Lower leg skin (tissue), 4 donors: ENCODE data around the gene SMOC2. TPM values are rescaled to one million over a fixed set of nuclear protein-coding genes. Genes with fewer than 3 reads are reported as not detected.
A peak's percentile ranks its signal among the peaks of the same experiment; 100 is the strongest.

Experiments used
- DNase-seq, 2 donors: peaks; one replicate each; pipeline ENCODE4 v3.0.0-alpha.2; 2019; ENCODE audit warnings: low spot score in 2 of 2
- H3K4me3 ChIP-seq: fragments of 200-600 bp; sonication (generic); 2 replicates; pipeline ENCODE4 v1.5.1; 2017; ENCODE audit warnings: mild to moderate bottlenecking, low read depth; ENCODE audit not compliant: poor library complexity, severe bottlenecking
- CTCF ChIP-seq, 3 donors: fragments of 450-650 bp; IDR thresholded peaks; one replicate each; pipeline ENCODE4 v1.5.1; 2016; ENCODE audit warnings: antibody characterized with exemption in 3 of 3, mild to moderate bottlenecking in 3 of 3, moderate library complexity in 2 of 3
- POLR2A ChIP-seq, 2 donors: fragments of 450-650 bp; IDR thresholded peaks; one replicate each; pipeline ENCODE4 v1.6.1; 2016 to 2017; ENCODE audit warnings: antibody characterized with exemption in 2 of 2, mild to moderate bottlenecking in 1 of 2, moderate library complexity in 1 of 2
- WGBS, 2 donors: methylation state at CpG; one replicate each; pipeline ENCODE4 v1.1.5; 2018; 5-methylcytosine and 5-hydroxymethylcytosine counted together
- intact Hi-C: fragments of 100-400 bp; cut with DNase I; formaldehyde crosslinking; loops from one replicate; pipeline ENCODE4 v1.15.0; 2023; ENCODE audit warnings: low total_unique reads
- total RNA-seq, 4 donors: library from RNA; depleted of rRNA; stranded (reverse); fragments of >200 nt; gene quantifications; one replicate each; pipeline ENCODE4 v1.1.0, GENCODE V29; 2016

Gene SMOC2
- total RNA-seq, 4 donors from 2014 or later: 12.5 to 26.1 (median 13.0) TPM

DNA sequence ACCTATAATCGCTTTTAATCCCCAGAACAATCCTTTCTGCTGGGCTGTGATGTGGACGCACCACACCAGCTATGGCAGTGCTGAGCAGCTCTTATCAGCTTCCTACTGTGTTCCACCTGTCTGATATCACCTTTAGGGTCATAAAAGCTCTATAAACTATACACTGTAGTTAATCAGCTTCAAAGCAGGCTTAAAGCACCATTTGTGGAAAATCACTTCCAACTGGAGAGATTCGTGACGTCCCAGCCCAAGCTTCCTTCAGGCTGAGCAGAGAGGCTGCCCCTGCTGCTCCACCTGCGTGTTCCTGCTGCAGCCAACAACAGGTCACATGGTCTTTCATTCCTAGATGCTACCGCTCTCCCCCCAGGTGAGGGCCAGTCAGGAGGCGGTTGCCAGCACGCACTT lies 156.5 kb downstream of the SMOC2 start:
- DNase-seq: peak in 1 of 2 donors; percentile 28

DNA sequence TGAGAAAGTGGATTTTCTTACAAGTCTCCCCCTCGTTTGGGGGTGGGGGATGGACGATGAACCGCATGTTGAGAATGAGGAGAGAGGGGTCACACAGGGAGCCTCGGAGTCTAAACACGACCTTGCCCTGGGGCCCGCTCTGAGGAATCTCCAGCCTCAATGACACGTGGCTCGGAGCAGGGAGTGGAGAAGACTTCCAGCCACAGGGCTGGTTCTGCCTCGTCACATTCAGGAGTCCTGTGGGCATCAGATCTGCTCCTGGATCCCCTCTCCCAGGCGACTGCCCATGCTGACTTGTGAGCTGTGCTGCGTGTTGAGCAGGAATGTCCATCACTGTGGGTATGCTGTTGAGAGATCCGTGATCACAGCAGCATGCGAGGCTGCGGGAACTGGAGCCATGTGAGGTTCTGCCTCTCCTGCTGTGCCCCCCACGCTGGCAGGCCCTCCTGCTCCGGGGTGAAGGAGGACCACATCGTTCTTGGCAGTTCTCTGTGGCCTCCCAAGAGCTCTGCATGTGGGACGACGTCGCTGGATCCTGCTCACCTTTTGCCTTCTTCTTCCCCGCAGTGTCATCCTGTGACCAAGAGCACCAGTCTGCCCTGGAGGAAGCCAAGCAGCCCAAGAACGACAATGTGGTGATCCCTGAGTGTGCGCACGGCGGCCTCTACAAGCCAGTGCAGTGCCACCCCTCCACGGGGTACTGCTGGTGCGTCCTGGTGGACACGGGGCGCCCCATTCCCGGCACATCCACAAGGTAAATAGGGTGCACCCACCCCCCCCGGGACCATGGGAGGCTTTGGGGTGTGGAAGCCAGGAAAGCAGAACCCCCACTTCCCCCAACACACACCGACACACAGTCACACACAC lies 157.5 kb downstream of the SMOC2 start:
- TF ChIP-seq CTCF (IDR thresholded peaks at IDR 0.05) (no peak), POLR2A (IDR thresholded peaks at IDR 0.05) (no peak)
- DNase-seq: peak in 1 of 2 donors; percentile 68
- intact Hi-C loops: no loop called here
- no peak overlapping the region for H3K4me3 ChIP-seq
- 90 to 92% methylated on average over 29 to 31 of the region's 32 CpGs for WGBS, 2 donors

More for the DNA sequence above, 156.5 kb downstream of the SMOC2 start:
- H3K4me3 ChIP-seq: no peak overlapping the region
- intact Hi-C loops: no loop called here
- no peak for TF ChIP-seq POLR2A (IDR thresholded peaks at IDR 0.05)
- 79 to 87% methylated on average over 8 of the region's 8 CpGs for WGBS, 2 donors

GRCh38 chr6:168599118-168599494 lies 158.1 kb downstream of the SMOC2 start:
- peak in 1 of 2 donors; percentile 23 for DNase-seq
- intact Hi-C loops: no loop called here
- WGBS, 2 donors: 81 to 90% methylated on average over 4 of the region's 4 CpGs

GRCh38 chr6:168599769-168600330 lies 158.9 kb downstream of the SMOC2 start:
- 92 to 93% methylated on average over 11 of the region's 11 CpGs for WGBS, 2 donors
- no peak overlapping the region for H3K4me3 ChIP-seq
- peak in 1 of 2 donors; percentile 34 for DNase-seq
- TF ChIP-seq POLR2A (IDR thresholded peaks at IDR 0.05) (no peak), CTCF (IDR thresholded peaks at IDR 0.05) (no peak)
- intact Hi-C loops: no loop called here

More at GRCh38 chr6:168599118-168599494, 158.1 kb downstream of the SMOC2 start:
- H3K4me3 ChIP-seq: no peak overlapping the region
- no peak for TF ChIP-seq CTCF (IDR thresholded peaks at IDR 0.05)
- TF ChIP-seq POLR2A (IDR thresholded peaks at IDR 0.05): no peak

GRCh38 chr6:168600381-168600780 lies 159.4 kb downstream of the SMOC2 start:
- TF ChIP-seq CTCF (IDR thresholded peaks at IDR 0.05) (no peak), POLR2A (IDR thresholded peaks at IDR 0.05) (no peak)
- no peak overlapping the region for H3K4me3 ChIP-seq
- intact Hi-C loops: no loop called here
- peak in 1 of 2 donors; percentile 62 for DNase-seq
- WGBS, 2 donors: 95 to 99% methylated on average over 11 of the region's 11 CpGs

DNA sequence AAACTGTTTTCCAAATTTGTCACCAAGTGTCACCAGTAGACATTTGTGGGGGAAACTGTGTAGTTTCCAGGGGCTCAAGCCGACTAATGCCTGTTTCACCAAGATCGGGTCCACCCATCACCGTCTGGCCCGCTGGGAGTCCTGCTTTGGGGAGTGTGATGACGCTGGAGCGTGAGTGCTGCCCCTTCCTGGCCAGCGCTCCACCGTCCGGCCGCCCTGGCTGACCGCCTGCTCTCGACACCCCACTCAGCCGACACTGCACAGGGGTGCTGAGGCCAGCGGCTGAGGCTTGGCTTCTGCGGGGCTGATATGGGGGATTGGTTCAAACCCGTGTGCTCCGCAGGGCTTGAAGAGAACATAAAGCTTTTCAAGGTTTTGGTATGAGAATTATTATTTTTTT lies 160.1 kb downstream of the SMOC2 start:
- intact Hi-C loops: no loop called here
- TF ChIP-seq POLR2A (IDR thresholded peaks at IDR 0.05) (no peak), CTCF (IDR thresholded peaks at IDR 0.05) (no peak)
- DNase-seq: peak in 1 of 2 donors; percentile 40
- WGBS, 2 donors: 94 to 95% methylated on average over 17 of the region's 17 CpGs
- H3K4me3 ChIP-seq: no peak overlapping the region
